HEK293 (cell line): ENCODE data around the gene TMEM125.

Source experiments
- GLI4 ChIP-seq: fragments of 450-650 bp; formaldehyde crosslinking; IDR thresholded peaks from 2 replicates; pipeline ENCODE4 v1.5.1; 2016; ENCODE audit warnings: missing biosample characterization, missing genetic modification characterization
- MZF1 ChIP-seq: fragments of 450-650 bp; formaldehyde crosslinking; IDR thresholded peaks from 2 replicates; pipeline ENCODE4 v1.5.1; 2017; ENCODE audit warnings: missing biosample characterization, missing genetic modification characterization, borderline replicate concordance
- SP2 ChIP-seq: fragments of 450-650 bp; formaldehyde crosslinking; IDR thresholded peaks from 2 replicates; pipeline ENCODE4 v1.5.1; 2016; ENCODE audit warnings: missing biosample characterization, missing genetic modification characterization
- TCF7L2 ChIP-seq: IDR thresholded peaks from 2 replicates; pipeline ENCODE4 v1.6.1; 2011; ENCODE audit warnings: low read depth, mild to moderate bottlenecking, inconsistent platforms, low read length, moderate library complexity, borderline replicate concordance
- ZFP69B ChIP-seq: fragments of 450-650 bp; formaldehyde crosslinking; IDR thresholded peaks from 2 replicates; pipeline ENCODE4 v1.5.1; 2016; ENCODE audit warnings: missing biosample characterization, missing genetic modification characterization
- ZNF146 ChIP-seq: fragments of 450-650 bp; formaldehyde crosslinking; IDR thresholded peaks from 2 replicates; pipeline ENCODE4 v1.5.1; 2016; ENCODE audit warnings: missing biosample characterization, missing genetic modification characterization
- ZNF391 ChIP-seq: fragments of 450-650 bp; formaldehyde crosslinking; IDR thresholded peaks from 2 replicates; pipeline ENCODE4 v1.5.1; 2016; ENCODE audit warnings: low read depth, missing biosample characterization, missing genetic modification characterization, borderline replicate concordance
- ZNF707 ChIP-seq: fragments of 450-650 bp; formaldehyde crosslinking; IDR thresholded peaks from 2 replicates; pipeline ENCODE4 v1.5.1; 2016; ENCODE audit warnings: missing biosample characterization, missing genetic modification characterization
- TF ChIP-seq, protein P1 (sequence below): fragments of 450-650 bp; formaldehyde crosslinking; IDR thresholded peaks from 2 replicates; pipeline ENCODE4 v1.5.1; 2017; ENCODE audit warnings: missing biosample characterization, missing genetic modification characterization
- TF ChIP-seq, protein P2 (sequence below): fragments of 450-650 bp; formaldehyde crosslinking; IDR thresholded peaks from 2 replicates; pipeline ENCODE4 v1.5.1; 2016; ENCODE audit warnings: missing biosample characterization, missing genetic modification characterization
- TF ChIP-seq, protein P3 (sequence below): fragments of 450-650 bp; formaldehyde crosslinking; IDR thresholded peaks from 2 replicates; pipeline ENCODE4 v1.5.1; 2016; ENCODE audit warnings: missing biosample characterization, missing genetic modification characterization
- TF ChIP-seq, protein P4 (sequence below): fragments of 450-650 bp; formaldehyde crosslinking; IDR thresholded peaks from 2 replicates; pipeline ENCODE4 v1.5.1; 2016; ENCODE audit warnings: missing biosample characterization, missing genetic modification characterization, low read depth

DNA sequence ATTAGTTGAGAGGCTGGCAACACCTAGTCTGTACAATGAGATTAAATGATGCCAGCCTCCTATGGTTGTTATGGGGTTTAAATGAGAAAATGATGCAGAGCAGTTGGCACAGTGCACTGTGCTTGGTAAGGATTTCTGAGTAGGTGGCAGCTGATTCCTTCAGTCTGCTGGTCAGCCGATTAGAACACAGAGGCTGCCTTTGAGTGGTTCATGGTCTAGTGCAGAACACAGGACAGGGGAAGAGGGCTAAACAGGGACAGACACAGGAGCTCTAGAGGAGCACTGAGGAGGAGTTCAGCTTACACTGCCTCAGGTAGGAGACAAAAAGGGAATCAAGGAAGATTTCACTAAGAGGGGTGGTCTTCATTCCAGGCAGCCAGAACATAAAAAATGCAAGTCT lies 32.4 kb downstream of the TMEM125 start:
- TF ChIP-seq GLI4 (tag by site-specific recombination) (no peak), ZNF707 (tag by site-specific recombination) (no peak), ZFP69B (no peak), TCF7L2 (no peak), SP2 (tag by site-specific recombination) (no peak), MZF1 (no peak), ZNF146 (no peak), ZNF391 (no peak)
- TF ChIP-seq, protein P1, sequence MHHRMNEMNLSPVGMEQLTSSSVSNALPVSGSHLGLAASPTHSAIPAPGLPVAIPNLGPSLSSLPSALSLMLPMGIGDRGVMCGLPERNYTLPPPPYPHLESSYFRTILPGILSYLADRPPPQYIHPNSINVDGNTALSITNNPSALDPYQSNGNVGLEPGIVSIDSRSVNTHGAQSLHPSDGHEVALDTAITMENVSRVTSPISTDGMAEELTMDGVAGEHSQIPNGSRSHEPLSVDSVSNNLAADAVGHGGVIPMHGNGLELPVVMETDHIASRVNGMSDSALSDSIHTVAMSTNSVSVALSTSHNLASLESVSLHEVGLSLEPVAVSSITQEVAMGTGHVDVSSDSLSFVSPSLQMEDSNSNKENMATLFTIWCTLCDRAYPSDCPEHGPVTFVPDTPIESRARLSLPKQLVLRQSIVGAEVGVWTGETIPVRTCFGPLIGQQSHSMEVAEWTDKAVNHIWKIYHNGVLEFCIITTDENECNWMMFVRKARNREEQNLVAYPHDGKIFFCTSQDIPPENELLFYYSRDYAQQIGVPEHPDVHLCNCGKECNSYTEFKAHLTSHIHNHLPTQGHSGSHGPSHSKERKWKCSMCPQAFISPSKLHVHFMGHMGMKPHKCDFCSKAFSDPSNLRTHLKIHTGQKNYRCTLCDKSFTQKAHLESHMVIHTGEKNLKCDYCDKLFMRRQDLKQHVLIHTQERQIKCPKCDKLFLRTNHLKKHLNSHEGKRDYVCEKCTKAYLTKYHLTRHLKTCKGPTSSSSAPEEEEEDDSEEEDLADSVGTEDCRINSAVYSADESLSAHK (tag by site-specific recombination) = no peak
- TF ChIP-seq, protein P2, sequence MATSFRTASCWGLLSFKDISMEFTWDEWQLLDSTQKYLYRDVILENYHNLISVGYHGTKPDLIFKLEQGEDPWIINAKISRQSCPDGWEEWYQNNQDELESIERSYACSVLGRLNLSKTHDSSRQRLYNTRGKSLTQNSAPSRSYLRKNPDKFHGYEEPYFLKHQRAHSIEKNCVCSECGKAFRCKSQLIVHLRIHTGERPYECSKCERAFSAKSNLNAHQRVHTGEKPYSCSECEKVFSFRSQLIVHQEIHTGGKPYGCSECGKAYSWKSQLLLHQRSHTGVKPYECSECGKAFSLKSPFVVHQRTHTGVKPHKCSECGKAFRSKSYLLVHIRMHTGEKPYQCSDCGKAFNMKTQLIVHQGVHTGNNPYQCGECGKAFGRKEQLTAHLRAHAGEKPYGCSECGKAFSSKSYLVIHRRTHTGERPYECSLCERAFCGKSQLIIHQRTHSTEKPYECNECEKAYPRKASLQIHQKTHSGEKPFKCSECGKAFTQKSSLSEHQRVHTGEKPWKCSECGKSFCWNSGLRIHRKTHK (tag by site-specific recombination) = no peak
- TF ChIP-seq, protein P3, sequence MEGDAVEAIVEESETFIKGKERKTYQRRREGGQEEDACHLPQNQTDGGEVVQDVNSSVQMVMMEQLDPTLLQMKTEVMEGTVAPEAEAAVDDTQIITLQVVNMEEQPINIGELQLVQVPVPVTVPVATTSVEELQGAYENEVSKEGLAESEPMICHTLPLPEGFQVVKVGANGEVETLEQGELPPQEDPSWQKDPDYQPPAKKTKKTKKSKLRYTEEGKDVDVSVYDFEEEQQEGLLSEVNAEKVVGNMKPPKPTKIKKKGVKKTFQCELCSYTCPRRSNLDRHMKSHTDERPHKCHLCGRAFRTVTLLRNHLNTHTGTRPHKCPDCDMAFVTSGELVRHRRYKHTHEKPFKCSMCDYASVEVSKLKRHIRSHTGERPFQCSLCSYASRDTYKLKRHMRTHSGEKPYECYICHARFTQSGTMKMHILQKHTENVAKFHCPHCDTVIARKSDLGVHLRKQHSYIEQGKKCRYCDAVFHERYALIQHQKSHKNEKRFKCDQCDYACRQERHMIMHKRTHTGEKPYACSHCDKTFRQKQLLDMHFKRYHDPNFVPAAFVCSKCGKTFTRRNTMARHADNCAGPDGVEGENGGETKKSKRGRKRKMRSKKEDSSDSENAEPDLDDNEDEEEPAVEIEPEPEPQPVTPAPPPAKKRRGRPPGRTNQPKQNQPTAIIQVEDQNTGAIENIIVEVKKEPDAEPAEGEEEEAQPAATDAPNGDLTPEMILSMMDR = no peak
- TF ChIP-seq, protein P4, sequence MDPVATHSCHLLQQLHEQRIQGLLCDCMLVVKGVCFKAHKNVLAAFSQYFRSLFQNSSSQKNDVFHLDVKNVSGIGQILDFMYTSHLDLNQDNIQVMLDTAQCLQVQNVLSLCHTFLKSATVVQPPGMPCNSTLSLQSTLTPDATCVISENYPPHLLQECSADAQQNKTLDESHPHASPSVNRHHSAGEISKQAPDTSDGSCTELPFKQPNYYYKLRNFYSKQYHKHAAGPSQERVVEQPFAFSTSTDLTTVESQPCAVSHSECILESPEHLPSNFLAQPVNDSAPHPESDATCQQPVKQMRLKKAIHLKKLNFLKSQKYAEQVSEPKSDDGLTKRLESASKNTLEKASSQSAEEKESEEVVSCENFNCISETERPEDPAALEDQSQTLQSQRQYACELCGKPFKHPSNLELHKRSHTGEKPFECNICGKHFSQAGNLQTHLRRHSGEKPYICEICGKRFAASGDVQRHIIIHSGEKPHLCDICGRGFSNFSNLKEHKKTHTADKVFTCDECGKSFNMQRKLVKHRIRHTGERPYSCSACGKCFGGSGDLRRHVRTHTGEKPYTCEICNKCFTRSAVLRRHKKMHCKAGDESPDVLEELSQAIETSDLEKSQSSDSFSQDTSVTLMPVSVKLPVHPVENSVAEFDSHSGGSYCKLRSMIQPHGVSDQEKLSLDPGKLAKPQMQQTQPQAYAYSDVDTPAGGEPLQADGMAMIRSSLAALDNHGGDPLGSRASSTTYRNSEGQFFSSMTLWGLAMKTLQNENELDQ (tag by site-specific recombination) = no peak
